Stimulated activated CD4-positive, alpha-beta T cell treated with anti-CD3 and anti-CD28 coated beads, Interleukin-1b, Interleukin-23, amount 100 ng/mL, for 48 hours (primary cell): ENCODE measurements around the gene XRCC3.

Source experiments
- DNase-seq: peaks from one replicate; pipeline ENCODE4 v3.0.0-alpha.2; 2020

XRCC3 gene

DNA sequence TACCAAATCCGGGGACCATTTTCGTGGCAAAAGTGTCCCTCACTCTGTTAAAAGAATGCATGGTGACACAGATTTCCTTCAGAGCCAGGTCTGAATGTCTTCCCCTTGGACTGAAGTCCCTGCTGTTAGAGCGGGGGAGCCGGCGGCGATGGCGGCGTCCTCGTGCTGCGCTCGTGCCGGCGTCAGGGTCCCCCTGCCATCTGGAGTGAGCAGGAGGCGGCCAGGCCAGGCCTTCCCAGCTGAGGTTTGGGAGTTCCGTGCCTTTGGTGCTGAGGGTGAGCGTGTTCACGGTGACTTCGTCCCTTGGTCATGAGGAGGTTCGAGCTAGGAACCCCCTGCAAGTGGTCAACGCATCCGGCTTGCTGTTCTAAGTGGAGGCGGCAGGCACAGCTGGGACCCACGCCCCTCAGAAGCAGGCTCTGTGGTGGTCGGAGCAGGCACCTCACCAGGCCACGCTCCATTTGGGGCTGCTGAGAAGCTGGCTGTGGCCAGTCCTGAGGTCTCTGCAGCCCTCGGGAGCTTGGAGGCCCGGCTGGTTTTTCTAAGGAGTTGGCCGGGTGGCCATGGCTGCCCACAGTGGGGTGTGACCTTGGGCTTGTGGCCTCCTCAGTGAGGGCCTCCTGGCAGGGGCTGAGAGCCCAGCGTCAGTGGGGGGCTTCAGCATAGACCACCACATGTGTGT is 9.9 kb upstream of the XRCC3 start:
- DNase-seq = no peak

DNA sequence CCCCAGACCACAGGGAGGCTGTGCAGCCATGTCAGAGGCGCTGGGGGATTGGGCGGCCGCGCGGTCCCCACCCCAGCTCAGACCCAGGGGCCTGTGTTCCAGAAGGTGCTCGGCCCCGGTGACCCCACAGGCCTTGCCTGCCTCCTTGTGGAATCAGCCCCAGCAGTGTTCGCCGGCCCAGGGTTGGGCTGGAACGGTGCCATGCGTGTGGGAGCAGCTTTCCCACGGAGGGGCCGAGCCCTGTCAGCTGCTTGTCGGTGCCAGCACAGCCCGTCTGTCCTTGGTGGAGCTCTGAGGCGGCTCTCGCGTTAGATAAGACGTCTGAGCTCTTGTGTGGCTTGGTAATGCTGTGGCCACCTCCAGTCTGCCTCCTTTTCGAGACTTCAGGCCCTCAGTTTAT is 8.9 kb upstream of the XRCC3 start:
- DNase-seq = no peak

DNA sequence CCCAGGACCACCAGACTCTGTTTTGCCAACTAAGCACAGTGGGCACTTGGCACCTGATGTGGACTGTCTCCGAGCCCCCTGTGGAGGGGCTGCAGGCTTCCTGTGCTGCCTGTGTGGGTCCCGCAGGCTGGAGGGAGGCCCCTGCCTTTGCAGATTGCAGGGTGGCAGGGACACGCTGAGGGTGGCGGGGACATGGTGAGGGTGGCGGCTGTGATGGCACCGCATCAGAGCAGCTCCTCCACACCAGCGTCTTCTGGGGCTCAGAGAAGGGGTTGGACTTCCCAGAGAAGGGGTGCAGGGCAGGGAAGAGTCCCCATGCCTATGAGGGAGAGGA is 8.5 kb upstream of the XRCC3 start:
- DNase-seq = no peak

DNA sequence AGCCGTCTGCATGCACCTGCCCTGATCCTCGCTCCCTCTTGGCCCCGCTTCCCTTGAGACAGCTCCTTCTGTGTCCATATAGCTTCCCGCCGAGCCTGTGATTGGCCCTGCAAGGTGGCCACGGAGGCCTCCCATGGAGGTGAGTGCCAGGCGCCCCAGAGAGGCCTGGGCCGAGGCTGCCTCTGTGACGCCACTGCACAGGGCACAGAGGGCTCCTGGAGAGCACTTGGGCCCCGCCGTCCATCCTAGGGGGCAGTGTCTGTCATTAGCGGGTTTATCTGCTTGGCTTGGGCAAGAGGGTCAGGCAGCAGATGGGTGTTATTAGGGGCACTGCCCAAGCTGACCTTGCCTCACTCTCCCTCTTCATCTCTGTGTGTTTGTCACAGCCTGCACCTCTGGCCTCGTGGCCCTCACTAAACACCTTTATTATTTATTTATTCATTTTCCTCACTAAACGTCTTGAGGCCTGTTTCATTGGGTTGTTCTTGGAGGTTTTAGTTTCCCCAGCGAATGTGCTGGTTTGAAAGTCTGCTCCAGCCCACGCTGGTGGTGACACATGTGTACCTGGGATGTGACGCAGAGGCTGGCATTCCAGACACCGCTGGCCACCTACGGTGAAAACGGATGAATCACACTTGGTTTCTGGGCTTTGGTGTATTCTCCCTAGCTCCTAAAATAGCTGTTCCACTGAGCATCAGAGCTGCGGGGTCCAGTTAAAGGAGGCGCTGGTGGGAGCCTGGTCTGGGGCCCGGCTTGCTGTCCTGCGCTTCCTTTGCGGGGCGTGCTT is 6.3 kb upstream of the XRCC3 start:
- DNase-seq = peak; percentile 26

DNA sequence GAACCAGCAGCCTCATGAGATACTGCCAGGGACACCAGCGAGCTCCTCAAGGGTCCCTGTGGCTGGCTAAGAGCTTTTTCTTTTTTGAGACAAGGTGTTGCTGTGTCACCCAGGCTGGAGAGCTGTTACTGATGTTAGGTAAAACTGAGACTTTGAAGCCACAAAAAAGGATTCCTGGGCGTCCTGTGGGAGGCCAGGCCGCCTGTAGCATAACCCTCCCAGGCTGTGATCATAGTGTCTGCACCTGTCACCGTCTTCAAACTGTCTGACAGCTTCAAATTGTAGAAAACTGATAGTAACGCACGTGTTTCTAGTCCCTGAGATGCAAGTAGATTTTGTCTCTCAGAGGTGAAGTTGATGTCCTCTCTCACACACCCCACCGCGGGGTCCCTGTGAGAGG is 4.5 kb upstream of the XRCC3 start:
- DNase-seq = no peak

DNA sequence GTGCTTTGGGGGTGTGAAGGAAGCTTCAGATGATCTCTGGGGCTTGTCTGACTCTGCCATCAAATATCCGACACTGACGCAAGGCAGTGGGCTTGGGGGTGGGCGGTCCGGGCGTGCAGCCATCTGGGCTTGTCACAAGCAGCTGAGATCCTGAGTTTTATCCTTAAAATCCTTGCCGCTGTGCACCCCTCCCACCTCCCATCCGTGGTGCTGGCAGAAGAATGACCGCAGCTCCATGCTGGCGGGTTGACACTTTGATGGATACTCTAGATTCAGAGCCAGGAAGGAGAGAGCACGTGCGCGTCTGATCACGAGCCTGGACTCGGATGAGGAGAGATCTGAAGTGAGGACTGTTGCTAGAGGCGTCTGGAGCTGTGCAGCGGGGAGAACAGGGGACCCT is 3.3 kb upstream of the XRCC3 start:
- no peak for DNase-seq

DNA sequence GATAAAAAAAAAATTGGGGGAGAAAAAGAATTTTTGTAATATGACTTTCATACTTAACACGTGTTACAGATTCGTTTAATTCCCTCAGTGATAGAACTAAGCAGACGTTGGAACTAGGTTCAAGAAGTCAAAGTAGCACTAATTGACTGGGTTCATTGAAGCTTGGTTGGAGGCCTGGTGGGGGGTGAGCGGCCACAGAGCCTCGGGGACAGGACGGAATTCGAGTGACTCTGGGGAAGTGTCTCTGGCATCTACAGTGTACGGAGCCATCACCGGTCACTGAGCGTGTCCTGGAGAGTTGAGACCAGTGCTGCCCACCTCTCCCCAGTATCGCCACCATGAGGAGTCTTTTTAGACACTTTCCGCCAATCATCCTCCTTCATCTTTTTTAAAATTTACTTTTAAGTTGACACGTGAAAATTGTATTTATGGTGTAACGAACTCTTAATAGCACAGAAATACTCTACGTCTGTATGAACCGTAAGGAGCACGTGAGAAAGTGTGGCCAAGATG is 1.7 kb upstream of the XRCC3 start:
- no peak for DNase-seq

DNA sequence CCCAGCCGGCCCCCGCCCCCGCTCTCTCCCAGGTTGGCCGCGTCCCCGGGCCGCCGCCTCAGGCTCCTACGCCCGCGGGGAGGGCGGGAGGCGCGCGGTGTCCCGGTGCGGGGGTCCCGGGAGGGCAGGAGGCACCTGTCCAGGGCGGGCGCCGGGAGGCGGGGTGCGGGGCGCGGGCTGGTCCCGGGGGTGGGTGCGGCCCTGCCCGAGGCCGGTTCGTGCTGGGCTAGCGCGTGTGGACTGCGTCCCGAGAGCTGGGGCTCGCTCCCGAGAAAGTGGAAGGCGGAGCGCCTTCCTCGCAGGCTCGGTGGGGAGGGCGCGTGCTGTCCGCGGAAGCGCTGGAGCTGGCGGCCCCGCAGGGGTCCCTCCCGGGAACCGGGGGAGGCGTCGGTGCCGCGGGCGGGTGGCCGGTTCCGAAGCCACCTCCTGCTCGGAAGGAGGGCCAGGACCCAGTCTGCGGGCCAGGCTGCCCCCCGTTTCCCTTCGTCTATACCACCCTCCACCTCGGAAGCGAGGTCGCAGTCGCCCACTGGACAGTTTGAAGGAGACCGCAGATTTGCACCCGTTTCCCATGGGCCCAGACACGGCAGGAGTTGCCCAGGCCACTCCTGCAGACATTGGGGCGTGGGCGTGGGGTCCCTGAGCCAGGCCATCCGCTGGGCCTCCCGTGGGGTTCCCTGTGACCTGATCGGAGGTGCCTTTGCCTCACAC is 995 bp upstream of the XRCC3 start:
- DNase-seq = no peak

DNA sequence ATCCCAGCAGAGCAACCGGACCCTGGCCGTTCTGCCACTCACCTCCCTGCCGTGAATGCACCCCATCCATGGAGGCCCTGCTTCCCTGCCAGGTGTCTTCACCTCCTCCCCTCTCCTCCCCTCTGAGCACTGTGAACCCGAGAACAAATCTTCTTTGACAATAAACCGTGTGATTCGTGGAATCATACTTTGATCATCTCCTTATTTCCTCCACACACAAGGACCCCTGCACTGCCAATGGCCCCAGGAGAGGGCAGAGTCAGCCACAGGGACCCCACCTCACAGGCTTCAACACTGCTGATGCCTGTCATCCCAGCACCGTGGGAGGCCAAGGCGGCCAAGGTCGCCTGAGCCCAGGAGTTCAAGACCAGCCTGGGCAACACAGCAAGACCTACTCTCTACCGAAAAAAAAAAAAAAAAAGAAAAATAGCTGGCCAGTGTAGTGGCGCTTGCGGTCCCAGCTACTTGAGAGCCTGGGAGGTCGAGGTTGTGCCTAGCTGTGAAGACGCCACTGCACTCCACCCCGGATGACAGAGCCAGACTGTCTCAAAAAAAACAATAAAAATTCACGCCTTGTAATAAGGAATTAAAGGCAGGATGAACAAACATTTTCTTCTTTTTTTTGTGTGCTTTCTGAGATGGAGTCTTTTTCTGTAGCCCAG is 1.1 kb downstream of the XRCC3 start:
- DNase-seq = no peak

DNA sequence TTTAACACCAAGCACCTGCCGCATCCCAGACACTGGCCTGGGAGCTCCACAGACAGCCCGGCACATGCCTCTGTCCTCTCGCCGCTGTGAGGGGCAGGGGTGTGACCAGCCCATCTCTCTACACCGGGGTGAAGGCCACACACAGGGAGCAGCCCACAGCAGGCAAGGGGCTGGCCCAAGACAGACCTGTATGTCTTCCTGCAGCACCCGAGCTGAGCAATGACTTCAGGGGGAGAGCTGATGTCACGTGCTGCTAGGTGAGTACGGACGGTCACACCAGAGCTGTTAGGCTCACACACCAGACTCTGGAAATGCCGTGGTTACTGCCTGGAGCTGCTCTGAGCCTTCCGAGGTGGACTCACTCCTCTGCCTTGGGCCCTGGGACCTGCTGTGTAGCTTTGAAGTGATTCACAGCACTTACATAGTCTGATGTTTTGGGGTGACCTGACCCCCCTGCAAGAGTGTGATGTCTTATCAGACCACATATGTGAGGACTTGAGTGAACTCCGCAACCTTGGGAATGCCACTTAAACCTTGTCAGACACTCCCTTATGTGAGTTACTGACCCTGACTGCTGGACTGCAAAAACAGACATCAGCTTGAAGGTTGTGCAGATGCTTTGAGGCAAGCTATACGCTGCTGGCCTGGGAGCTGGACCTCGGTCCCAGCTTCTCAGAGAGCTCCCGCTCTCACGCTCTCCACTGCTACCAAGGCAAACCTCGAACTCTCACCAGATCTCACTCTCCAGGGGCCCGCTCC is 1.8 kb downstream of the XRCC3 start:
- DNase-seq = no peak

DNA sequence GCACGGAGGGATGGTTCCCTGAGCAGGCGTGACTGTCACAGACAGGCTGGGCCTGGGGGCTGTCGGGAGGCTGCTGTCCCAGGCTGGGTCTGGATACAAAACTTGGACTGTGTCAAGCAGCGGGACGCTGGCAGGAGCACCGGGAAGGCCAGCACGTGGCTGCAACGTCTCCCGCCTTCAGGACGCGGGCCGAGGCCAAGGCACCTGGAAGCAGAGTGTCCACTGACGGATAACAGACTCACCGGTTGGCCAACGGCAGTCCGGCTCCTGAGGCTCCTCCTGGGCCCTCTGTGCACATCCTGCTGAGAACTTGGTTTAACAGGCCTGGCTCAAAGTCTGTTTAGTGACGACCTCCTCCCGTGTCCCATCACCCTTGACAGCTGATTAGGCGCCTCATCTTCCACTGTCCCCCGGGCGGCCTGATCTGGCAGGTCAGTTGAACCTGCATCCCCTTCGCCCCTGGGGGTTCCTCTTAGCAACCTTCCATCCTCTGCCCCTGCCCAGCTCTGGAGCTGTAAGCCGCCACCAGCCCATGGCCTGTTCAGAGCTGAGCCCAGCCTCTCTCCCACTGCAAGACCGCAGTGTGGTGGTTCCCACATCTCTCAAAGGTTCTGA is 2.5 kb downstream of the XRCC3 start:
- DNase-seq = no peak

DNA sequence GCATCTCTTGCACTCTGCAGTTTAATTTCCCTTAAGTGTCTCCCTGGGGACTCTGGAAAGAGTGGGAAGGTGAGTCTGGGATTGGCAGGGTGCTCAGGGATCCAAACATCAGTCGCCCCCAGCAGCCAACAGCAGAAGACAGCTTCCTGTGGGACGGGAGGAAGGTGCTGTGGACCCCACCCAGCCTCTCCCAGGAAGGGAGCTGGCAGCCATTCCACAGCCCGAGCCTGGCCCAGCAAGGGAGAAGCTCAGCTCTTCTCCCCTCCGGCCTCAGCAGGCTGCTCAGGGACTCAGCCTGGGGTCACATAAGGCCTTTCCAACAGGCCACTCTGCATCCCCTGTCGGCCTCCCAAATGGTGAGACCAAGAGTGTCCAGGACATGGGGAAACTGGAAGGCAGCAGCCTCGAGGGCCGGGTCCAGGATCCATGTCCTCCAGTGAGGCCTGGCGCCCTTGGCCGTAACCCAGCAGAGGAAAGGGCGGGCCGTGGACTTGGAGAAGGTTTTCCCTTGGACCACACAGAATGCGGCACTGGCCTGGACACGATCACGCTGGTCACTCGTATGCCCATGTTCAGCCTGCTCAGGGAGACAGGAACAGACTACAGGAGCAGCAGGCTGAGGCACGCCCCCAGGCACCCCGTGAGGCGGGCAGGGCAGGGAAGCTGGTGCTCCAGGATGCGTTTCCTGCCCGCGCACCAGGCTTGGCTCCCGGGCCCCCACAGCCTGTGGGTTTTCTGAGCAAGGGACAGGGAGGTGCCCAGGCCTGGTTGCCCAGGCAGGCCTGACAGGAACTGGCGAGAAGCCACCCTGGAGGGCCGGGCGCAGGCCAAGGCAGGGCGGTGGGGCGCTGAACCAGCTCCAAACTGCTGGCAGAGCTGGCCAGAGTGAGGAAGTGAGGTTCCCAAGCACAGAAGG is 3.5 kb downstream of the XRCC3 start:
- DNase-seq = no peak

DNA sequence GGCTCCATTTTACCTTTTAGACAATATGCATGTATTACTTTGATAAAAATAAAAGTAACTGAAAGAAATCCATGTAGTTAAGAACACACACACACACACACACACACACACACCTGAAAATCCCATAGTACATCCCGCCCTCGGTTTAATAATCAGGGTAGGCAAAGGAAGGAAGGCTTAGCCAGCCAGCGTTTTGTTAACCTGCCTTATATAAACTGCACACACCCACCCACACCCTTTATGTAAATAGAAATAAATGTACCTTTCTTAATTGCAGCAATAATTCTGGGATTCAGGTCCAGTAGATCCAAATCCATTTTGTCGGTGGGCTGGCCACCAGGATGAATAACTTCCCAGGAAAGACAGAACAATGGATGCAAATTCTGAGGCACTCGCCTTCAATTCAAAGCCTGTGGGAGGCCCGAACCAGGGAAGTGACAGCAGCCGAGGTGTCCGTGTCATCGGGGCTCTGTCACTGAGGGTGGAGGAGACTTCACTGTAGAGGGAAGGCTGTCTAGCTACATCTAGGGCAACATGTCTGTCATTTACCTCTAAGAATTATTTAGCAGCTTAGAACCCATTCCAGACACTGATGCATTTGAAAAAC is 4.4 kb downstream of the XRCC3 start:
- DNase-seq = no peak

DNA sequence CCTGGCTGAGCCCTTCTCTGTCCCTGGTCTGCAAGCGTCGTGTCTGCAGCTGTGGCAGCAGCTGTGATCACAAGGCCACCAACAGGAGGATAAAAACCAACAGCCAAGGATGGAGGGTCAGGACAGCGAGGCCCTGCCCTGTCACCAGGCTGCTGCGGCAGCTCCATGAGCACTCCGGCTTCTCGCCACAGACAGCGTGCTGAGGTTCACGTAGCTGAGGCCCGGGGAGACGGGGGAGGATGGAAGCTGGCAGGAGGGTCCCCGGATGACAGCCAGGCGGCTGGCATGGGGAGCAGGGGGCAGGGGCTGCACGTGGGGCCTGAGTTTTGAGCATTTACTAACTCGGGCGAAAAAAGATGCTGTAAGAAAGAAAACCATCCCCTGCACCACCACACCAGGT is 5.4 kb downstream of the XRCC3 start:
- no peak for DNase-seq

DNA sequence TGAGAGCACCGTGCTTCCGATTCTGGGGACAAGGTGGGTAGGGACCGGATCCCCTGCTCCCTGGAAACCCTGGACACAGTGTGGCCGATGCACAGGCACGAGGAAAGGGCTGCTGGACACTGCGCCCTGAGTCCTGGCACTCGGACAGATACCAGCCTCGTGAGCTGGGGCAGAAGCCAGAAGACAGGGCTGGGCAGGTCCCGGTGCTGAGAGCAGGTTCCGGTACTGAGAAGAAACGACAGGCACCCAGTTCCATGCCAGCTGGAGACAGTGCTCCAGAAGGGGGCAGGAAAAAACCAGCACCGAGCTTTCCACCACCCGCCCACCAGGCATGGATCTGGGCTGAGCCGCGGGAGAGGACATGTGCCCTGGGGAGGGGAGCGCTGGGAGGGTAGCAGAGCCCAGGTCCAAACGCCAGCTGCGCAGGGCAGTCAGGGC is 6.5 kb downstream of the XRCC3 start:
- no peak for DNase-seq

DNA sequence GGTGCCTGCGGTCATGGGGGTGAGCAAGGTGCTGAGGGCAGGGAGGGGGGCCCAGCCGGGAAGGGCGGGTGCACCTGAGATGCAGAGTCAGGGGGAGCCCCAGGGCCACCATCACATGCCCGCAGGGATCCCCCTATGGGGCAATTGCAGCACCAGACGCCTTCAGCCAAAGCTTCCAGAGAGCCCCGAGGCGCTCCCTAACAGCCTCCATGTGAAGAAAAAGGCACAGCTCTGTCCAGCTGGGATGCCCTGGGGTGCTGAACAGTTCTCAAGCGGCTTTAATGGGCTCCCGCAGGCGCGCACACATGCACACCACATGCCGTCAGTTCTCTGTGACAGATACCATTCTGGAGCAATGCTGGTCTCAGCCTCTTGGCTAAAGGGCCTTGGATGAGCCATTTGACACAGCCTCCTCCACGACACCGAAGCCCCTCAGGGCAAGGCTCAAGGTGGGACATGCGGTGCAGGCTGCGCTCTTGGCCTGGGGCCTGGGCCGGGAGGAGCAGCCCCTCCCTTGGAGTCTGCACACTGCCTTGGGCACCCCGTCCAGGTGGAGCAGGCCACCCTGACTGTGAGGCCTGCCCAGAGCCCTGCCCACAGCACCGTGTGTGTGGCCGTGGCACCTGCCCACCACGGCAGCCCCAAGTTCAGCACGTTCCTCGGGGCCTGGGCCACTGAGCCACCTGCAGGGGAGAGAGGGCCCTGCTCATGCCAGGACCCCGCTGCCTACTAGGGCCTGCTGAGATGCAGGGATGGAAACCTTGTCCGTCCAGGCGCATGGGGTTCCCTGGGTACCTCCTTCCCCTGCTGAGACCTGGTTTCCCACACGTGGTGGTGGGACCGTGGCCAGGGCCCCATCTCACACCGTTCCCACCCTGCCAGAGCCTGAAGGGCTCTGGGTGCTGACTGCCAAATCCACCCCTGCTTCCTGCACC is 7.7 kb downstream of the XRCC3 start:
- DNase-seq = no peak

DNA sequence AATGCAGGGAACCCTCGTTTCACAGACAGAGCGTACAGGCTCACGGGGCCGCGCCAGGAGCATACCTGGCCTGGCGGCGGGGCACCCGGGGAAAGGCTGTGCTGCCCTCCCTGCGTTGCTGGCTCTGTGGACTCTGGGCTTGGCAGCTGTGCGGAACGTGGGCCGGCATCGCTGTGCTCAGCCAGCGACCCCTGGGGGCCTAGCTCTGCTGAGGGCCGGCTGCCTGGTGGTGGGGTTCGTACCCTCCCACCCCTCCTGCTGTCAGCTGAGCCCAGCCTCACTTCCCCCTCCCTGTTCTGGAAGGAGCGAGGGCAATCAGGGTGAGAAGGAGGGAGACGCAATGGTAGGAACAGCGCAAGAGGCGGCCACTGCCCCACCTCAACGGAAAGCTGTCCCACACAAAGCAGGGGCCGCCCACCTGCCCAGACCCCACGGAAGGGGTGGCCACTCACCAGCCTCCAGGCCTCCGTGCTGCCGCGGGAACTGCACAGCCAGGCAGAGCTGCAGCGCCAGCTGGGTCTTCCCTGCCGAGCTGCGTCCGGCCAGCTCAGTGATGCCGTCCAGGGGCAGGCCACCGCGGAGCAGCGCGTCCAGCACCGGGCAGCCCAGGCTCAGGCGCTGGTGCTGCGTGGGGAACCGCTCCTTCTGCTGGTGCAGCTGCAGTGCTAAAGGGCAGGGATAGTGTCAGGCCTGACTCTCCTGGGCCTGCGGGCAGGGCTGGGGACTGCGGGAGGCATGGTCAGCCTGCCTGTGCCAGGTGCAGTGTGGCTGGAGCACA is 8.5 kb downstream of the XRCC3 start:
- no peak for DNase-seq

DNA sequence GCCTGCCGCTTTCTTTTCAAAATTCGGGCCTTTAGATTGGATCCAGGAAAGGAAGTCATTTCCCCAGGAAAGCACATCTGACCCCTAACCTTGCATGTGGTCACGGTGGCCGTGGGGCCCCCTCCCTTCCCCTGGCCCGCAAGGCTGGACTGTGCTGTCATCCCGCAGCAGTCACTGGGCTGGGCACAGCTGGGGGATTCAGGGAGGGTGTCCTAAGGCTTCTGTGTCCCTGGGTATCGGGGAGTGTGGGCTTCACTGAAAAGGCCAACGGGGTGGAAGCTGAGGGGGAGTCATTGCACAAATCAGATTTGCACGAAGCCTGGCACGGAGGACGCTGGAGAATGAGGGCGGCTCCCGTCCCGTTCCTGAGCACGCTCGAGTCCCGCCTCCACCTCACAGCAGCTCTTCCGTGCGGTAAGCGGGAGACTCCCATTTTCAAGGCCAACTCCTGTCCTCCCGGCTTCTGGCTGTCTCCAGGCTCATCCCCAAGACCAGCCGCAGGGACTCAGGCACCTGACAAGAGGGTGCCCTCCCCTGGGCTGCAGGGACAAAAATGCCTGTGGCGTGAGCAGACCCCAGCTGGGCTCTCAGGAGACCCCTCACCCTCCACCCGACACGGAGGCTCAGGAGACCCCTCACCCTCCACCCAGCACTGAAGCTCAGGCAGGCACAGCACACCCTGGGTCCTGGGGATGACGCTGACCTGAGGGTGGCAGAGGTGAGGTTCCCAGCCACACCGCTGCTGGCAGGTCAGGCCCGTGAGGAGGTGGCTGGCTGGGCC is 9.6 kb downstream of the XRCC3 start:
- no peak for DNase-seq
